ENCODE data around the gene DCUN1D3. TPM values are rescaled to one million over a fixed set of nuclear protein-coding genes. Genes with fewer than 3 reads are reported as not detected.
"Not testable (repeated sequence)": the region's sequence is repeated elsewhere in the genome, so short reads cannot be mapped to it uniquely, and the experiment has no call there.

DCUN1D3 gene
- polyA plus RNA-seq, 1 donor (not counting 4 experiments of a cell fraction or from before 2014, with no cell fraction given), result 9.4 TPM

GRCh38 chr16:20948444-20948843 is 48.3 kb upstream of the DCUN1D3 start:
- Histone ChIP-seq H3K36me3 (ENCODE audit: control insufficient read depth in 2 of 2, extremely low read depth in 1 of 2, insufficient read depth in 2 of 2, low read length in 2 of 2) (no peaks in the 10 kb centered on the region), H2AFZ (ENCODE audit: control insufficient read depth, low read length) (no peak overlapping the region), H3K9me3 (ENCODE audit: control insufficient read depth, low read depth, low read length) (no peaks in the 10 kb centered on the region), H3K27ac (ENCODE audit: control insufficient read depth, insufficient read depth, low read length) (no peak overlapping the region), H3K79me2 (ENCODE audit: control insufficient read depth, insufficient read depth, low read length) (no peaks in the 10 kb centered on the region), H3K4me2 (ENCODE audit: control insufficient read depth, extremely low read depth, insufficient read depth, low read depth, low read length) (no peak overlapping the region), H4K20me1 (ENCODE audit: control insufficient read depth, extremely low read depth, insufficient read depth, low read length) (no peaks in the 10 kb centered on the region), H3K9ac (ENCODE audit: control insufficient read depth, extremely low read depth, insufficient read depth, low read length) (no peak overlapping the region), H3K4me3 (ENCODE audit: control insufficient read depth in 2 of 3, extremely low read depth in 1 of 3, insufficient read depth in 2 of 3, low read depth in 1 of 3, low read length in 3 of 3) (no peak overlapping the region), H3K9me1 (ENCODE audit: control insufficient read depth, extremely low read depth, insufficient read depth, low read length) (no peaks in the 10 kb centered on the region), H3K27me3 (ENCODE audit: control insufficient read depth, extremely low read depth, insufficient read depth, low read length) (no peaks in the 10 kb centered on the region), H3K4me1 (ENCODE audit: control insufficient read depth, extremely low read depth, insufficient read depth, low read length) (peaks cover 3% of the 10 kb centered on the region)
- FAIRE-seq (no peak), DNase-seq (ENCODE audit: low read depth, low spot score) (no peak)
- dilution Hi-C loops (cut with MboI; ENCODE audit: extremely low pct_ligation_motif_present, low sequenced_read_pairs), result no loop called here
- TF ChIP-seq EZH2 (IDR thresholded peaks at IDR 0.05; ENCODE audit: low read length), result no peak
- TF ChIP-seq CTCF (optimal IDR thresholded peaks at IDR 0.05 in 1 of 3, IDR thresholded peaks at IDR 0.05 in 1 of 3, conservative IDR thresholded peaks at IDR 0.05 in 1 of 3; ENCODE audit: extremely low read depth in 1 of 3, insufficient read depth in 2 of 3, low read length in 3 of 3), result no peak

DNA sequence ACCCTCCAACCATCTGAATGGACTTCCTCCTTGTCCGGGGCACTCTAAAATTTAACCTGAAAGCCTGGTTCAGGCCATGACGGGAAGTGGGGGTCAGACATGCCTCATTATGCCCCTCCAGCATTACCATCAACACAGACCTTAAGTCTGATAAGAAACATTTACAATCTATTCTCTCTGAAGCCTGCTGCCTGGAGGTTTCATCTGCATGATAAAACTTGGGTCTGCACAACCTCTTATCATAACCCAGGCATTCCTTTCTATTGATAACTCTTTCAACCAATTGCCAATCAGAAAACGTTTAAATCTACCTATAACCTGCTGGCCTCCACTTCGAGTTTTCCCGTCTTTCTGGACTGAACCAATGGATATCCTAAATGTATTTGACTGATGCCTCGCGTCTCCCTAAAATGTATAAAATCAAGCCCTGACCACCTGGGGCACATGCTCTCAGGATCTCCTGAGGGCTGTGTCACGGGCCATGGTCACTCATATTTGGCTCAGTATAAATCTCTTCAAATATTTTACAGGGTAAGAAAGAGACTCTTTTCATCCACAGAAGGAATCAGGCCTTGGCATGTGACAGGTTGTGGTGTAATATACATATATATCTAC is 46.0 kb upstream of the DCUN1D3 start:
- DNase-seq (ENCODE audit: low read depth, low spot score) (no peak), FAIRE-seq (no peak)
- no peaks in the 10 kb centered on the region for H3K9me1 ChIP-seq (ENCODE audit: control insufficient read depth, extremely low read depth, insufficient read depth, low read length)
- no peaks in the 10 kb centered on the region for H4K20me1 ChIP-seq (ENCODE audit: control insufficient read depth, extremely low read depth, insufficient read depth, low read length)
- no peaks in the 10 kb centered on the region for H3K79me2 ChIP-seq (ENCODE audit: control insufficient read depth, insufficient read depth, low read length)
- H3K9me3 ChIP-seq (ENCODE audit: control insufficient read depth, low read depth, low read length), result no peaks in the 10 kb centered on the region
- no peak overlapping the region for H2AFZ ChIP-seq (ENCODE audit: control insufficient read depth, low read length)
- H3K4me2 ChIP-seq (ENCODE audit: control insufficient read depth, extremely low read depth, insufficient read depth, low read depth, low read length), result no peak overlapping the region
- H3K27me3 ChIP-seq (ENCODE audit: control insufficient read depth, extremely low read depth, insufficient read depth, low read length), result no peaks in the 10 kb centered on the region
- dilution Hi-C loops (cut with MboI; ENCODE audit: extremely low pct_ligation_motif_present, low sequenced_read_pairs), result no loop called here
- H3K36me3 ChIP-seq (ENCODE audit: control insufficient read depth in 2 of 2, extremely low read depth in 1 of 2, insufficient read depth in 2 of 2, low read length in 2 of 2), result no peaks in the 10 kb centered on the region
- no peak overlapping the region for H3K9ac ChIP-seq (ENCODE audit: control insufficient read depth, extremely low read depth, insufficient read depth, low read length)
- no peak overlapping the region for H3K4me3 ChIP-seq (ENCODE audit: control insufficient read depth in 2 of 3, extremely low read depth in 1 of 3, insufficient read depth in 2 of 3, low read depth in 1 of 3, low read length in 3 of 3)
- H3K4me1 ChIP-seq (ENCODE audit: control insufficient read depth, extremely low read depth, insufficient read depth, low read length), result peaks cover 6% of the 10 kb centered on the region
- no peak for TF ChIP-seq EZH2 (IDR thresholded peaks at IDR 0.05; ENCODE audit: low read length)
- TF ChIP-seq CTCF (optimal IDR thresholded peaks at IDR 0.05 in 1 of 3, IDR thresholded peaks at IDR 0.05 in 1 of 3, conservative IDR thresholded peaks at IDR 0.05 in 1 of 3; ENCODE audit: extremely low read depth in 1 of 3, insufficient read depth in 2 of 3, low read length in 3 of 3), result no peak
- H3K27ac ChIP-seq (ENCODE audit: control insufficient read depth, insufficient read depth, low read length), result no peak overlapping the region

- FAIRE-seq; H3K79me2 ChIP-seq (ENCODE audit: control insufficient read depth, insufficient read depth, low read length): not testable (repeated sequence)
Measured at GRCh38 chr16:20945575-20945875, 45.4 kb upstream of the DCUN1D3 start.

More at GRCh38 chr16:20945575-20945875, 45.4 kb upstream of the DCUN1D3 start:
- DNase-seq (ENCODE audit: low read depth, low spot score); H3K9ac ChIP-seq (ENCODE audit: control insufficient read depth, extremely low read depth, insufficient read depth, low read length); H3K4me2 ChIP-seq (ENCODE audit: control insufficient read depth, extremely low read depth, insufficient read depth, low read depth, low read length); H3K9me1 ChIP-seq (ENCODE audit: control insufficient read depth, extremely low read depth, insufficient read depth, low read length); H2AFZ ChIP-seq (ENCODE audit: control insufficient read depth, low read length); H4K20me1 ChIP-seq (ENCODE audit: control insufficient read depth, extremely low read depth, insufficient read depth, low read length); H3K36me3 ChIP-seq (ENCODE audit: control insufficient read depth in 2 of 2, extremely low read depth in 1 of 2, insufficient read depth in 2 of 2, low read length in 2 of 2); dilution Hi-C loops (cut with MboI; ENCODE audit: extremely low pct_ligation_motif_present, low sequenced_read_pairs); H3K9me3 ChIP-seq (ENCODE audit: control insufficient read depth, low read depth, low read length); H3K27ac ChIP-seq (ENCODE audit: control insufficient read depth, insufficient read depth, low read length); H3K27me3 ChIP-seq (ENCODE audit: control insufficient read depth, extremely low read depth, insufficient read depth, low read length); H3K4me3 ChIP-seq (ENCODE audit: control insufficient read depth in 2 of 3, extremely low read depth in 1 of 3, insufficient read depth in 2 of 3, low read depth in 1 of 3, low read length in 3 of 3): not testable (repeated sequence)
- peaks cover 12% of the 10 kb centered on the region for H3K4me1 ChIP-seq (ENCODE audit: control insufficient read depth, extremely low read depth, insufficient read depth, low read length)

Data from keratinocyte (primary cell).